Transverse colon (tissue), 4 donors: ENCODE results near the gene TTC29. TPM values are rescaled to one million over a fixed set of nuclear protein-coding genes. Genes with fewer than 3 reads are reported as not detected.

Experiments
- DNase-seq: peaks from one replicate; pipeline ENCODE4 v3.0.0-alpha.2; 2019
- H3K27ac ChIP-seq, 4 donors: fragments of 200-600 bp; sonication (generic); 2 replicates each; pipeline ENCODE4 v1.5.1; 2016 to 2018; ENCODE audit warnings: inconsistent platforms in 4 of 4
- H3K27me3 ChIP-seq: fragments of 200-600 bp; sonication (generic); 2 replicates; pipeline ENCODE4 v1.5.1; 2017; ENCODE audit warnings: inconsistent platforms
- H3K36me3 ChIP-seq, 4 donors: fragments of 200-600 bp; sonication (generic); 2 replicates each; pipeline ENCODE4 v1.5.1; 2017 to 2019; ENCODE audit warnings: inconsistent platforms in 4 of 4
- H3K4me1 ChIP-seq, 4 donors: fragments of 200-600 bp; sonication (generic); 2 replicates each; pipeline ENCODE4 v1.5.1; 2017 to 2020; ENCODE audit warnings: inconsistent platforms in 4 of 4
- H3K4me3 ChIP-seq, 4 donors: fragments of 200-600 bp; sonication (generic); 1 replicate in 1 of 4; 2 replicates in 3 of 4; pipeline versions ENCODE4 v1.5.1 to v1.6.1; 2017 to 2019; ENCODE audit warnings: inconsistent platforms in 4 of 4
- H3K9me3 ChIP-seq, 2 donors: fragments of 200-600 bp; sonication (generic); 2 replicates each; pipeline ENCODE4 v1.5.1; 2017 to 2019; ENCODE audit warnings: inconsistent platforms in 2 of 2
- CTCF ChIP-seq, 5 experiments: fragments of 200-600 bp in 3 of 5; fragments of 450-650 bp in 2 of 5; sonication (generic) in 3 of 5; IDR thresholded peaks; 1 replicate in 2 of 5; 2 replicates in 3 of 5; pipeline ENCODE4 v1.5.1; 2016 to 2017; ENCODE audit warnings: antibody characterized with exemption in 5 of 5, inconsistent platforms in 3 of 5, mild to moderate bottlenecking in 2 of 5, moderate library complexity in 1 of 5
- EP300 ChIP-seq: sonication (generic); formaldehyde crosslinking; IDR thresholded peaks from one replicate; pipeline ENCODE4 v1.6.1; 2017; ENCODE audit warnings: antibody characterized with exemption, low read depth
- POLR2A ChIP-seq: fragments of 450-650 bp; IDR thresholded peaks from one replicate; pipeline ENCODE4 v1.6.1; 2016; ENCODE audit warnings: antibody characterized with exemption, mild to moderate bottlenecking, moderate library complexity
- POLR2AphosphoS5 ChIP-seq, 3 donors: sonication (generic); formaldehyde crosslinking; IDR thresholded peaks; one replicate each; pipeline ENCODE4 v1.6.1; 2016; ENCODE audit warnings: antibody characterized with exemption in 3 of 3
- WGBS, 2 donors: methylation state at CpG; one replicate each; pipeline ENCODE4 v1.1.5; 2018; ENCODE audit warnings: low coverage in 1 of 2; 5-methylcytosine and 5-hydroxymethylcytosine counted together
- in situ Hi-C, 4 donors: fragments of 200-750 bp; cut with MboI; loops; one replicate each; pipeline versions ENCODE4 v1.15.0 to v1.15.1; 2017; ENCODE audit warnings: low sequenced_read_pairs in 3 of 4, low pct_ligation_motif_present in 1 of 4, low pct_unique_long_range_greater_than_20kb in 1 of 4
- intact Hi-C: fragments of 100-400 bp; cut with DNase I; formaldehyde crosslinking; loops from one replicate; pipeline ENCODE4 v1.15.1; 2023; ENCODE audit warnings: low total_unique reads
- total RNA-seq, 4 donors: library from RNA; depleted of rRNA; stranded (reverse); fragments of >200 nt; gene quantifications; one replicate each; pipeline ENCODE4 v1.1.0, GENCODE V29; 2016

TTC29 gene
- total RNA-seq, 4 donors from 2014 or later: not detected

GRCh38 chr4:146883070-146883469, 62.6 kb downstream of the TTC29 start:
- no peak for DNase-seq
- no peaks in the 10 kb centered on the region for H3K4me1 ChIP-seq
- 67 to 78% methylated on average over 3 of the region's 3 CpGs for WGBS, 2 donors
- in situ Hi-C loops: no loop called here
- no peak overlapping the region for H3K4me3 ChIP-seq
- no peaks in the 10 kb centered on the region for H3K27me3 ChIP-seq
- H3K9me3 ChIP-seq: no peaks in the 10 kb centered on the region
- H3K36me3 ChIP-seq: no peaks in the 10 kb centered on the region
- H3K27ac ChIP-seq: no peak overlapping the region
- TF ChIP-seq EP300 (no peak), POLR2A (no peak), CTCF (IDR thresholded peaks at IDR 0.05) (no peak), POLR2AphosphoS5 (IDR thresholded peaks at IDR 0.05) (no peak)
- intact Hi-C loops: no loop called here

GRCh38 chr4:146857298-146857697, 88.4 kb downstream of the TTC29 start:
- intact Hi-C loops (no loop called here), in situ Hi-C loops (no loop called here)
- DNase-seq: no peak
- Histone ChIP-seq H3K4me1 (no peaks in the 10 kb centered on the region), H3K9me3 (no peaks in the 10 kb centered on the region), H3K27me3 (no peaks in the 10 kb centered on the region), H3K36me3 (no peaks in the 10 kb centered on the region), H3K4me3 (no peak overlapping the region), H3K27ac (no peak overlapping the region)
- 53% methylated on average over 3 of the region's 3 CpGs; no CpG with 5 or more reads in 1 of the 2 donors for WGBS, 2 donors
- TF ChIP-seq POLR2AphosphoS5 (IDR thresholded peaks at IDR 0.05) (no peak), EP300 (no peak), POLR2A (no peak), CTCF (IDR thresholded peaks at IDR 0.05) (no peak)

- WGBS, 2 donors: 83 to 85% methylated on average over 4 of the region's 4 CpGs
- no peak for DNase-seq
- Histone ChIP-seq H3K9me3 (no peaks in the 10 kb centered on the region), H3K27me3 (no peaks in the 10 kb centered on the region), H3K36me3 (no peaks in the 10 kb centered on the region), H3K27ac (no peak overlapping the region), H3K4me3 (no peak overlapping the region), H3K4me1 (no peaks in the 10 kb centered on the region)
- intact Hi-C loops (no loop called here), in situ Hi-C loops (no loop called here)
- no peak for TF ChIP-seq EP300
- no peak for TF ChIP-seq POLR2AphosphoS5 (IDR thresholded peaks at IDR 0.05)
- TF ChIP-seq CTCF (IDR thresholded peaks at IDR 0.05): no peak
- no peak for TF ChIP-seq POLR2A
Measured at GRCh38 chr4:146855761-146856160, 89.9 kb downstream of the TTC29 start.

- in situ Hi-C loops (no loop called here), intact Hi-C loops (no loop called here)
- Histone ChIP-seq H3K27me3 (no peaks in the 10 kb centered on the region), H3K36me3 (no peaks in the 10 kb centered on the region), H3K27ac (no peak overlapping the region), H3K4me3 (no peak overlapping the region), H3K4me1 (no peaks in the 10 kb centered on the region), H3K9me3 (no peaks in the 10 kb centered on the region)
- DNase-seq: no peak
- WGBS, 2 donors: 22 to 50% methylated on average over 2 of the region's 2 CpGs
- TF ChIP-seq POLR2AphosphoS5 (IDR thresholded peaks at IDR 0.05) (no peak), POLR2A (no peak), CTCF (IDR thresholded peaks at IDR 0.05) (no peak), EP300 (no peak)
Measured at GRCh38 chr4:146852360-146852759, 93.3 kb downstream of the TTC29 start.
